H9 (cell line): Measurements from ENCODE around the gene ZFYVE28. TPM values are rescaled to one million over a fixed set of nuclear protein-coding genes. Genes with fewer than 3 reads are reported as not detected.

ENCODE experiments used
- DNase-seq: peaks from one replicate; pipeline ENCODE4 v3.0.0-alpha.2; 2017
- H2AFZ ChIP-seq: one replicate; pipeline ENCODE4 v1.6.1; 2013; ENCODE audit warnings: mild to moderate bottlenecking, low read length, control low read depth, moderate library complexity
- H2AK5ac ChIP-seq: 2 replicates; pipeline ENCODE4 v1.6.1; 2013; ENCODE audit warnings: low read length, control low read depth, mixed read lengths; ENCODE audit not compliant: insufficient read length
- H2BK120ac ChIP-seq: one replicate; pipeline ENCODE4 v1.6.1; 2013; ENCODE audit warnings: low read depth, mild to moderate bottlenecking, low read length, control low read depth, inconsistent platforms; ENCODE audit not compliant: poor library complexity, severe bottlenecking
- H2BK12ac ChIP-seq: 2 replicates; pipeline ENCODE4 v1.6.1; 2013; ENCODE audit warnings: low read length, control low read depth, mixed read lengths, low read depth; ENCODE audit not compliant: insufficient read length
- H2BK15ac ChIP-seq: 2 replicates; pipeline ENCODE4 v1.6.1; 2013; ENCODE audit warnings: low read depth, low read length, control low read depth
- H2BK20ac ChIP-seq: one replicate; pipeline ENCODE4 v1.6.1; 2013; ENCODE audit warnings: low read depth, mild to moderate bottlenecking, low read length, control low read depth, inconsistent platforms; ENCODE audit not compliant: poor library complexity, severe bottlenecking
- H2BK5ac ChIP-seq: 2 replicates; pipeline ENCODE4 v1.6.1; 2013; ENCODE audit warnings: low read length, control low read depth, mixed read lengths; ENCODE audit not compliant: insufficient read length
- H3K14ac ChIP-seq: 2 replicates; pipeline ENCODE4 v1.6.1; 2013; ENCODE audit warnings: low read length, control low read depth; ENCODE audit not compliant: insufficient read depth
- H3K18ac ChIP-seq: 2 replicates; pipeline ENCODE4 v1.6.1; 2013; ENCODE audit warnings: low read depth, mild to moderate bottlenecking, mixed read lengths, low read length, control low read depth; ENCODE audit not compliant: insufficient read length
- H3K23ac ChIP-seq: 2 replicates; pipeline ENCODE4 v1.6.1; 2013; ENCODE audit warnings: low read length, control low read depth, mixed read lengths, low read depth; ENCODE audit not compliant: insufficient read length
- H3K23me2 ChIP-seq: 2 replicates; pipeline ENCODE4 v1.6.1; 2013; ENCODE audit warnings: low read depth, mild to moderate bottlenecking, mixed read lengths, low read length, control low read depth; ENCODE audit not compliant: insufficient read length, poor library complexity, severe bottlenecking
- H3K27ac ChIP-seq: 2 replicates; pipeline ENCODE4 v1.5.1; 2013; ENCODE audit warnings: low read length, control low read depth, mixed read lengths, low read depth; ENCODE audit not compliant: insufficient read length
- H3K27me3 ChIP-seq: 2 replicates; pipeline ENCODE4 v1.6.1; 2013; ENCODE audit warnings: low read length, control low read depth, inconsistent platforms; ENCODE audit not compliant: insufficient read depth
- H3K4ac ChIP-seq: 2 replicates; pipeline ENCODE4 v1.6.1; 2013; ENCODE audit warnings: low read depth, mild to moderate bottlenecking, control low read depth, inconsistent platforms, low read length, moderate library complexity
- H3K4me1 ChIP-seq: 2 replicates; pipeline ENCODE4 v1.6.1; 2013; ENCODE audit warnings: low read length, control low read depth, inconsistent platforms; ENCODE audit not compliant: insufficient read depth
- H3K4me2 ChIP-seq: 2 replicates; pipeline ENCODE4 v1.6.1; 2013; ENCODE audit warnings: low read length, control low read depth, mixed read lengths; ENCODE audit not compliant: insufficient read length, insufficient read depth
- H3K56ac ChIP-seq: 2 replicates; pipeline ENCODE4 v1.6.1; 2013; ENCODE audit warnings: low read depth, mild to moderate bottlenecking, mixed read lengths, low read length, control low read depth; ENCODE audit not compliant: insufficient read length
- H3K79me1 ChIP-seq: 2 replicates; pipeline ENCODE4 v1.6.1; 2013; ENCODE audit warnings: low read depth, mild to moderate bottlenecking, moderate library complexity, low read length, control low read depth, inconsistent platforms; ENCODE audit not compliant: insufficient read depth, poor library complexity, severe bottlenecking
- H3K79me2 ChIP-seq: 2 replicates; pipeline ENCODE4 v1.6.1; 2013; ENCODE audit warnings: low read length, control low read depth, inconsistent platforms; ENCODE audit not compliant: insufficient read depth
- H3K9ac ChIP-seq: 2 replicates; pipeline ENCODE4 v1.6.1; 2013; ENCODE audit warnings: low read length, control low read depth, mixed read lengths; ENCODE audit not compliant: insufficient read length; ENCODE audit errors: extremely low read depth
- H3K9me3 ChIP-seq: one replicate; pipeline ENCODE4 v1.6.1; 2013; ENCODE audit warnings: low read depth, low read length, inconsistent platforms; ENCODE audit not compliant: control insufficient read depth
- H3T11ph ChIP-seq: one replicate; pipeline ENCODE4 v1.6.1; 2013; ENCODE audit warnings: mild to moderate bottlenecking, low read length, control low read depth, inconsistent platforms
- H4K20me1 ChIP-seq: one replicate; pipeline ENCODE4 v1.6.1; 2013; ENCODE audit not compliant: control insufficient read depth, insufficient read length, insufficient read depth
- H4K5ac ChIP-seq: 2 replicates; pipeline ENCODE4 v1.6.1; 2013; ENCODE audit warnings: low read depth, mild to moderate bottlenecking, mixed read lengths, low read length, control low read depth; ENCODE audit not compliant: insufficient read length
- H4K8ac ChIP-seq: replicated peaks from 2 replicates; pipeline ENCODE4 v1.6.1; 2013; ENCODE audit warnings: low read length, control low read depth, mixed read lengths, low read depth; ENCODE audit not compliant: insufficient read length
- H4K91ac ChIP-seq: 2 replicates; pipeline ENCODE4 v1.6.1; 2013; ENCODE audit warnings: low read depth, mild to moderate bottlenecking, moderate library complexity, mixed read lengths, low read length, control low read depth; ENCODE audit not compliant: insufficient read length
- H3K27ac Mint-ChIP-seq, 3 experiments: 2 replicates in 2 of 3; 3 replicates in 1 of 3; pipeline ENCODE4 v1.8.0; 2020 to 2021; ENCODE audit warnings: mixed read lengths in 3 of 3, mild to moderate bottlenecking in 1 of 3, moderate library complexity in 1 of 3
- H3K27me3 Mint-ChIP-seq: 2 replicates; pipeline ENCODE4 v1.8.0; 2021; ENCODE audit warnings: low read depth, mild to moderate bottlenecking, moderate library complexity, mixed read lengths
- H3K36me3 Mint-ChIP-seq, 3 experiments: 2 replicates in 2 of 3; 3 replicates in 1 of 3; pipeline ENCODE4 v1.8.0; 2020 to 2021; ENCODE audit warnings: low read depth in 3 of 3, mixed read lengths in 3 of 3; ENCODE audit not compliant: insufficient read depth in 1 of 3
- H3K4me1 Mint-ChIP-seq, 2 experiments: 2 replicates each; pipeline ENCODE4 v1.8.0; 2020; ENCODE audit warnings: mixed read lengths in 2 of 2
- H3K4me3 Mint-ChIP-seq, 2 experiments: 2 replicates in 1 of 2; 3 replicates in 1 of 2; pipeline ENCODE4 v1.8.0; 2020 to 2021; ENCODE audit warnings: mild to moderate bottlenecking in 2 of 2, mixed read lengths in 2 of 2, moderate library complexity in 1 of 2
- H3K9me3 Mint-ChIP-seq, 2 experiments: 2 replicates in 1 of 2; 3 replicates in 1 of 2; pipeline ENCODE4 v1.8.0; 2020; ENCODE audit warnings: mild to moderate bottlenecking in 2 of 2, mixed read lengths in 2 of 2, moderate library complexity in 1 of 2
- WGBS: extraction: QIAGEN DNeasy Blood & Tissue Kit; methylation state at CpG from one replicate; pipeline ENCODE4 v1.1.7; 2013; ENCODE audit warnings: missing lambda C conversion rate, low lambda C conversion rate, mixed read lengths; ENCODE audit not compliant: insufficient read length; ENCODE audit errors: extremely low coverage; 5-methylcytosine and 5-hydroxymethylcytosine counted together
- total RNA-seq: library from RNA; stranded (reverse); gene quantifications from 2 replicates; pipeline ENCODE4 v1.2.1, GENCODE V29; 2021
- TF ChIP-seq, protein P1 (sequence below): fragments of 200-600 bp; sonication (generic); conservative IDR thresholded peaks from 3 replicates; pipeline ENCODE4 v1.8.0; 2021; ENCODE audit warnings: antibody characterized with exemption, mild to moderate bottlenecking

Gene ZFYVE28
- total RNA-seq, 1 experiment from 2014 or later, result 0.98 TPM

DNA sequence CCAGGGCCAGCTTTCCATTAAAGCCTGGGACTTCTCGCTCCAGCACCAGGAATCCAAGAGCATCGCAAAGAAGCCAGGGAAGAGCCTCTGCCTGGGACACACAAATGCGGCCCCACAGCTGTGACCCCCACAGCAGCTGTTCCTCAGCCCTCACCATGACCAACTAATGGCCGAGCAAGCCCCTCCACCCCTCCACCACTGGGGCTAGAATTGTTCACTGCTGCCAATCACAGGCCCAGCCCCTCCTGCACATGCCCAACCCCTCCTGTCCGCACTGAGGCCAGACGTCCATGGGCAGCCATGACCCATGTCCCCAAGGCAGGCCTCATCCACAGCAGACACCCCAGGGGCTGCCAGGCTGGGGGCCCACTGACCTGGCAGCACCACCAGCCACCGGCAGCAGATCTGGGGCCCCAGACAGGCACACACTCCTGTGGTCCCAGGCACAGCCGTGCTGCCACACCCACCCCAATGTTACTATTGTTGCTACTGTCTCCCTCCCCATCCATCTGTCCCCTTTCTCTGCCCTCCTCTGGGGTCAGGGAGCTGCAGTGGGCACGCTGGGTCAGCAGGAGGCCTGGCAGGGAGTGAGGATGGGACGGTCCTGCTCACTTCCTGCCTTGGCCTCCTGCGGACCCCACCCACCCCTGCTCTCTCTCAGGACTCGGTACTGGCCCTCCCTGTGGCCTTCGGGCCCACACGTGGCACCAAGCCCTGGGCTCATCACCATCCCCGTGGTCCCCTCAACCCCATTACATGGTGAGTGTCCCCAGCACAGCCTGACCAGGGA lies 56.0 kb downstream of the ZFYVE28 start:
- H2BK5ac ChIP-seq, result no peak overlapping the region
- WGBS, result no CpG with 5 or more reads among the region's 15 CpGs
- no peak overlapping the region for H2BK20ac ChIP-seq
- Mint-ChIP-seq H3K27ac (no peak overlapping the region), H3K4me3 (no peak overlapping the region), H3K9me3 (no peaks in the 10 kb centered on the region; a peak in 1 of 5 replicates), H3K36me3 (no peaks in the 10 kb centered on the region), H3K27me3 (peaks cover 5% of the 10 kb centered on the region), H3K4me1 (peaks cover 6 to 14% of the 10 kb centered on the region in 2 experiments)
- no peaks in the 10 kb centered on the region for H3K79me1 ChIP-seq
- no peak overlapping the region for H3K23ac ChIP-seq
- no peaks in the 10 kb centered on the region for H3K9me3 ChIP-seq
- H3K18ac ChIP-seq, result no peak overlapping the region
- DNase-seq, result no peak
- H4K20me1 ChIP-seq, result no peaks in the 10 kb centered on the region
- no peak overlapping the region for H4K8ac ChIP-seq
- no peak overlapping the region for H2BK15ac ChIP-seq
- H3T11ph ChIP-seq, result no peak overlapping the region
- no peaks in the 10 kb centered on the region for H3K4me1 ChIP-seq
- no peak overlapping the region for H3K4me2 ChIP-seq
- H3K27ac ChIP-seq, result no peak overlapping the region
- H4K5ac ChIP-seq, result no peak overlapping the region
- no peaks in the 10 kb centered on the region for H3K79me2 ChIP-seq
- H2AK5ac ChIP-seq, result no peak overlapping the region
- TF ChIP-seq, protein P1, sequence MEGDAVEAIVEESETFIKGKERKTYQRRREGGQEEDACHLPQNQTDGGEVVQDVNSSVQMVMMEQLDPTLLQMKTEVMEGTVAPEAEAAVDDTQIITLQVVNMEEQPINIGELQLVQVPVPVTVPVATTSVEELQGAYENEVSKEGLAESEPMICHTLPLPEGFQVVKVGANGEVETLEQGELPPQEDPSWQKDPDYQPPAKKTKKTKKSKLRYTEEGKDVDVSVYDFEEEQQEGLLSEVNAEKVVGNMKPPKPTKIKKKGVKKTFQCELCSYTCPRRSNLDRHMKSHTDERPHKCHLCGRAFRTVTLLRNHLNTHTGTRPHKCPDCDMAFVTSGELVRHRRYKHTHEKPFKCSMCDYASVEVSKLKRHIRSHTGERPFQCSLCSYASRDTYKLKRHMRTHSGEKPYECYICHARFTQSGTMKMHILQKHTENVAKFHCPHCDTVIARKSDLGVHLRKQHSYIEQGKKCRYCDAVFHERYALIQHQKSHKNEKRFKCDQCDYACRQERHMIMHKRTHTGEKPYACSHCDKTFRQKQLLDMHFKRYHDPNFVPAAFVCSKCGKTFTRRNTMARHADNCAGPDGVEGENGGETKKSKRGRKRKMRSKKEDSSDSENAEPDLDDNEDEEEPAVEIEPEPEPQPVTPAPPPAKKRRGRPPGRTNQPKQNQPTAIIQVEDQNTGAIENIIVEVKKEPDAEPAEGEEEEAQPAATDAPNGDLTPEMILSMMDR, result no peak
- H3K14ac ChIP-seq, result no peak overlapping the region
- H2AFZ ChIP-seq, result no peak overlapping the region
- H3K4ac ChIP-seq, result no peak overlapping the region
- no peaks in the 10 kb centered on the region for H3K27me3 ChIP-seq
- no peak overlapping the region for H2BK120ac ChIP-seq
- H4K91ac ChIP-seq, result no peak overlapping the region
- no peak overlapping the region for H2BK12ac ChIP-seq
- no peak overlapping the region for H3K56ac ChIP-seq
- H3K23me2 ChIP-seq, result no peaks in the 10 kb centered on the region
- H3K9ac ChIP-seq, result no peak overlapping the region
